ENCODE measurements around the gene PEAR1. TPM values are rescaled to one million over a fixed set of nuclear protein-coding genes. Genes with fewer than 3 reads are reported as not detected.

PEAR1 gene
- total RNA-seq, 1 donor from 2014 or later = 6.7 TPM

Small RNA genes within 50 kb of the gene (microRNA-seq; reads per million reads assigned to microRNA genes)
- not detected for gene MIR765

Other genes with a start within 250 kb of the PEAR1 start
- 103 TPM for gene NES, start 216.3 kb upstream of the PEAR1 start, total RNA-seq
- 0.59 TPM for gene CRABP2, start 188.1 kb upstream of the PEAR1 start, total RNA-seq
- gene METTL25B, start 165.2 kb upstream of the PEAR1 start, total RNA-seq = 14.4 TPM
- gene ISG20L2, start 165.0 kb upstream of the PEAR1 start, total RNA-seq = 12.3 TPM
- 99.8 TPM for gene MRPL24, start 152.6 kb upstream of the PEAR1 start, total RNA-seq
- 185 TPM for gene HDGF, start 142.0 kb upstream of the PEAR1 start, total RNA-seq
- 39.4 TPM for gene PRCC, start 126.2 kb upstream of the PEAR1 start, total RNA-seq
- gene SH2D2A, start 76.9 kb upstream of the PEAR1 start, total RNA-seq = 1.1 TPM
- gene INSRR, start 34.6 kb upstream of the PEAR1 start, total RNA-seq = 0.40 TPM
- 2.5 TPM for gene NTRK1, start 32.9 kb upstream of the PEAR1 start, total RNA-seq
- not detected for gene LRRC71, start 26.9 kb downstream of the PEAR1 start, total RNA-seq
- 29.9 TPM for gene ARHGEF11, start 152.0 kb downstream of the PEAR1 start, total RNA-seq
- not detected for gene ETV3L, start 206.1 kb downstream of the PEAR1 start, total RNA-seq
- 16.4 TPM for gene ETV3, start 244.7 kb downstream of the PEAR1 start, total RNA-seq

Measured in Right ventricle myocardium superior (tissue), 1 donor.